Prostate gland (tissue), 2 donors: ENCODE results near the gene NAPG.
"Not testable (repeated sequence)": the region's sequence is repeated elsewhere in the genome, so short reads cannot be mapped to it uniquely, and the experiment has no call there.

Experiments
- CTCF ChIP-seq, 4 experiments: fragments of 200-600 bp in 2 of 4; fragments of 450-650 bp in 2 of 4; sonication (generic) in 2 of 4; IDR thresholded peaks; 1 replicate in 3 of 4; 2 replicates in 1 of 4; pipeline ENCODE4 v1.5.1; 2016 to 2019; ENCODE audit warnings: antibody characterized with exemption in 4 of 4, mild to moderate bottlenecking in 2 of 4, moderate library complexity in 2 of 4
- POLR2A ChIP-seq: fragments of 450-650 bp; IDR thresholded peaks from one replicate; pipeline ENCODE4 v1.6.1; 2016; ENCODE audit warnings: antibody characterized with exemption, mild to moderate bottlenecking
- POLR2AphosphoS5 ChIP-seq: sonication (generic); formaldehyde crosslinking; IDR thresholded peaks from one replicate; pipeline ENCODE4 v1.6.1; 2017; ENCODE audit warnings: antibody characterized with exemption

GRCh38 chr18:10597695-10598094 is 71.9 kb downstream of the NAPG start:
- not testable (repeated sequence) for TF ChIP-seq CTCF (IDR thresholded peaks at IDR 0.05); POLR2A; POLR2AphosphoS5
